Stimulated activated CD8-positive, alpha-beta memory T cell treated with anti-CD3 and anti-CD28 coated beads, Interleukin-4, amount 100 ng/mL, for 48 hours (primary cell): ENCODE data around the gene GRIFIN.

ENCODE experiments used
- DNase-seq: peaks from one replicate; pipeline ENCODE4 v3.0.0-alpha.2; 2020

GRIFIN gene

GRCh38 chr7:2512179-2512661 is 36.0 kb upstream of the GRIFIN start:
- DNase-seq, result no peak

DNA sequence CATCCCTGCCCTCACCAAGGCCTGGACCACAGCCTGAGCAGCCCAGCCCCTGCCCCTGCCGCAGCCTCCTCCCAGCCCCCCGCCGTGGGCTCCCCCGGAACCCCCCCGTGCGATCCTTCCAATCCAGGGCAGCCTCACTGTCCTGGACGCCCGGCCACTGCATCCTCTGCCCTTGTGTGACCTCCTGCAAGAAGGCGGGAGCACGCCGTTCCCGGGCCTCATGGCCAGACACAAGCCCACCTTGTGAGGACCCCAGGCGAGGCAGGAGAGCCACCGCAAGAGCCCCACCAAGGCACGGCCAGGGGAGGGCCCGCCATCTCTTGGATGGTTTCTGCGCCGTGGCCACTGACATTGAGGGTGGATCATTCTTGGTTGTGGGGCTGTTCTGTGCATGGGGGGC is 35.6 kb upstream of the GRIFIN start:
- no peak for DNase-seq

- DNase-seq, result peak; percentile 71
Observed at GRCh38 chr7:2510909-2511768, 34.9 kb upstream of the GRIFIN start.

DNA sequence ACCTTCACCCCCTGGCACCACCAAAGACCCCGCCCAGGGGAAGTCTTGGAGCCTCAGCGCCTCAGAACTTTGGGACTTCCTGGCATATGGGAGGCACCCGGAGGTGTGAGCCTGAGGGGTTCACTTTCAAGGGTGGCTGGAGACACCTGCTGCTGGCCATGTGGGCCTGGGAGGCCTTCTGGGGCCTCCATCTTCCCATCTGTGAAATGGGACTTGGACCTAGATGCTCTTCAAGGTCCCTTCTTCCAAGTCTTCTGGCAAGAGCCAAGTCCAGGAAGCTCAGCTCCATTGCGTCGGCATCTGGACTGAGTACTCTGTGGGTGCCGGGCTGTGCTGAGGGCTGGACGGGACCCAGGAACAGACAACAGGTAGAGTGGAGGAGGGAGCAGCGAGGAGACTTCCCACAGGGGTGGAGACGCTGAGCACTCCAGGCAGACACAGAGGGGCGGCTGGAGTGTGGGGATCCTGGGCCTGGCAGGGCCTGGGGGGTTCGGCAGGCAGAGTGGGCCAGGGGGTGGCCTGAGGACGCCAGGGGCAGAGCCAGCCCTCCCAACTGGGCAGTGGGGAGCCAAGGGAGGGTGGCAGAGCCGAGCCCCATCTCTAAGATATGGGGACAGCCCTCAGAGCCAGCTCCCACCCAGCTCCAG is 34.1 kb upstream of the GRIFIN start:
- no peak for DNase-seq

DNA sequence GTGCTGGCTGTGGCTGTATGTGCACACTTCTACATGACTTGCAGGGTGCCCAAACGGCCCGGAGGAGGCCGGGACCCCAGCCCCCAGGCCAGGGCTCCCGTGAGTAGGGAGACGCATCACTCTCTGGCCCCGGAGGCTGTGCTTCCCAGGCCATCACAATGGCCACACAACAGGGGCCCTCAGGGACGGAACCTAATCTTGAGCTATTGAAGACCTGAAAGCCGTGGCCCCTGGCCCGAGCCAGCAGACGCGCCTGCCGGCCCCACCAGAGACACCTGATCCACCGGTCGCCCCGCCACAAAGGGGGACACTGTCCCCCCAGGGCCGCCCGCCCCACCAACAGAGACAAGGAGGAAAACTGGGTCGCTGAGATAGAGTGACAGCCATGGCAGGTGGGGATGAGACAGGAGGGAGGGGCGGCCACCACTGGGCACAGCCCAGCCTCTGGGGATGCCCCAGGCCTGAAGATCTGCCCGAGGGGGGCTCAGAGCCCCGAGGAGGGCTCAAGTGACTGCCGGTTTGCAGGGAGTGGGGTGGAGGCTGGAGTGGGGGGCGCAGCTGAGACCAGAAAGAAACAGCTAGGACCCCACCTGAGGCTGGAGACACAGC is 33.2 kb upstream of the GRIFIN start:
- DNase-seq, result no peak

DNA sequence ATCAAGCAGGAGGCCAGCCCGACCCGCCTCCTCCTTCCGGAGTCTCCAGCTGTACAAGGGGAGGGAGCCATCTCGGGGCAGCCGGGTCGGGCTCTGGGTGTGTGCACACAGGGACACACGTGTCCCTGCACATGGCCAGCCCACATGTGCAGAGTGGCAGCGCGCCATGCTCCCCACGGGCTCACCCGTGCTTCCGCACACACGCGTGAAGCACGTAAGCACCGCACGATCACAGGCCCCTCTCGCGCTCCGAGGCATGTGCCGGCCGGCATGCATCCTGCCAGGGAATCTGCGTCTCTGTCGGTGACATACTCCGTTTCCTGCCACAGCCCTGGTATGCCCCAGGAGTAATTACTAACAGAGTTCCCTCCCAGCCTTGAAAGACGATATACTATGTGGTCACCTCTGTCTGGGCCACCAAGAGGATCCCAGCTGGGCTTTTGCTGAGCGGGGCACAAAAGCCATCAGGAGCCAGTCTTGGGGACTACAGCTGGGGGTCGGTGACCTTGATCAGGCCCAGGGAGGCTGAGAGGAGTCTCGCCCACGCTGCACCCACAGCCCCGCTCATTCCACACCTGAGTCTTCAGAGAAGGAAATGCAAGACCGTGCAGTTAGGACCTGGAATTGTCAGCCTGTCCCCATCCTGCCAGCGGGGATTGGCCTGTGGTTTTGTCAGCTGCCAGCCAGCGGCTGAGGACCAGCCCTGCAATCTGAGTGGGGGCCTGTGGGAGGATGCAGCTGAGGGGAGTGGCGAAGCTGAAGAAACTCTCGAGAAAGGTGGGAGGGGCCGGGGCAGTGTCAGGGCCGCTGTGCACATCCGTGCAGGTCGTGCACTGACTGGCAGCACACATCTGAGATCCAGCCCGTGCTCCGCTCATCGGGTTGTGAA is 32.4 kb upstream of the GRIFIN start:
- DNase-seq, result peak; percentile 74

- DNase-seq, result no peak
Observed at GRCh38 chr7:2507917-2508306, 31.7 kb upstream of the GRIFIN start.

DNA sequence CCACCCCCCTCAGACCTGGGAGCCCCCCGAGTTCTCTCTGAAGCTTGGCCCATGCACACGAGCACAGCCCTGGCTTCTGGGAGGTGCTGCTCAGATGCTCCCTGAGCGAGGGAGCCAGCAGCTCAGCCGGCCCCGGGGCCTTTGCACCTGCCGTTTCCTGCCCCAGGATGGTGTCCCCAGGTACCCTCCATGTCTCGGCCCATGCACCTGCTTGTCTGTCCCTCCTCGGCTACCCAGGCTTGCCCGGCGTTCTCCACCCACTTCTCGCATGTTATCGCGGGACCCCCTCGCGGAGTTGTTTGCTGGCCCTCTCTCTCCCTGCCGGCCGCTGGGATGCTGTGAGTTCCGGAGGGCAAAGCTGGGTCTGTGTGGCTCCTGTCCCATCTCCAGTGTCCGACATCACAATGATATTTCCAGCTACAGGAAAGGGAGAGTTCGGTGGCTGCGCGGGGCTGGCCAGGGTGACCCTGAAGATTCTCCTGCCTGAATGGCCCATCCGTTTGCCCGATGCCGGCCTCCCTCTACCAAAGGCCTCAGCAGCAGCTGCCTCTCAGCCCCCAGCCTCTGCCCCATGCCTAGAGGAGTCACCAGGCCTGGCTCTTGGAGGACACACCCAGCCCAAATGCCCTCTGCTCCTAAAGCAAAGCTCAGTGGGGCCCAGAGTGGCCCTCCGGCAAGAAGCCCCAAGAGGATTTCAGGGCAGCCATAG is 31.2 kb upstream of the GRIFIN start:
- DNase-seq, result no peak

- no peak for DNase-seq
Observed at GRCh38 chr7:2505401-2505800, 29.2 kb upstream of the GRIFIN start.

DNA sequence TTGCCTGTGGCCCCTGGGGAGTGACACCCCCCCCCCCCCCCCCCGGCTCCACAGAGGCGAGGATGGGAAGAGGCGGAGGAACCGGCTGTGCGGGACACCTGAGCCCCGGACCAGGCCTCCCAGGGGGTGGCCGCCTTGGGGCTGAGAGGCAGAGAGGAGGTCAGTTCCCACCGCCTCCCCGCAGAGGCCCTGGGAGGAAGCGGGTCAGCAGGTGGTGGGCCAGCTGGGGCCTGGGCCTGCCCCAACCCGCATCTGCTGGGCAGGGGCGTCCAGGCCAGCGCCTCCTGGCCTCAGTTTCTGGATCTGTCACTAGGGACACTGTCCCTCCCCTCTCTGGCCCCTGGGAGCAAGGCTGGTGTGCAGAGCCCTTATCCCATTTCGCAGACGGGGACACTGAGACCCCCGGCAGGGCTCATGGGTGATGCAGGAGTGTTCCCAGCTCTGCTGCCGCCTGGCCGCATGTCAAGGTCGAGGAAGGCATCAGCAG is 28.7 kb upstream of the GRIFIN start:
- DNase-seq, result no peak

GRCh38 chr7:2504128-2504888 is 28.1 kb upstream of the GRIFIN start:
- DNase-seq, result no peak

- no peak for DNase-seq
Observed at GRCh38 chr7:2503056-2503941, 27.1 kb upstream of the GRIFIN start.

DNA sequence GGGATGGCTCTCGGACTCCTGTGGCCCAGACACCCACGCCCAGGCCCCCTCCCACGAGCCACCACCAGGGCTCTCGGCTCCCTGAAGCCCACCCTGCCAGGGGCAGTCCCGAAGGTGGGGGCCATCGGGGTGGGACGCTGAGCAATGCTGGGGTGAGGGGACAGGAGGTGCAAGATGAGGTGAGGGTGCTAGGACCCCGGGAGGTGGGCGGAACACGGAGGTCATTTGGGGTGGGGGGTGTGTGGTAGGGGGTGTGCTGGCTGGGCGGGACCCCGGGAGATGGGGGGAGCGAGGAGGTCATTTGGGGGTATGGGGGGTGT is 26.4 kb upstream of the GRIFIN start:
- no peak for DNase-seq

- DNase-seq, result no peak
Observed at GRCh38 chr7:2501947-2502646, 25.9 kb upstream of the GRIFIN start.

- DNase-seq, result no peak
Observed at GRCh38 chr7:2500701-2501100, 24.5 kb upstream of the GRIFIN start.

DNA sequence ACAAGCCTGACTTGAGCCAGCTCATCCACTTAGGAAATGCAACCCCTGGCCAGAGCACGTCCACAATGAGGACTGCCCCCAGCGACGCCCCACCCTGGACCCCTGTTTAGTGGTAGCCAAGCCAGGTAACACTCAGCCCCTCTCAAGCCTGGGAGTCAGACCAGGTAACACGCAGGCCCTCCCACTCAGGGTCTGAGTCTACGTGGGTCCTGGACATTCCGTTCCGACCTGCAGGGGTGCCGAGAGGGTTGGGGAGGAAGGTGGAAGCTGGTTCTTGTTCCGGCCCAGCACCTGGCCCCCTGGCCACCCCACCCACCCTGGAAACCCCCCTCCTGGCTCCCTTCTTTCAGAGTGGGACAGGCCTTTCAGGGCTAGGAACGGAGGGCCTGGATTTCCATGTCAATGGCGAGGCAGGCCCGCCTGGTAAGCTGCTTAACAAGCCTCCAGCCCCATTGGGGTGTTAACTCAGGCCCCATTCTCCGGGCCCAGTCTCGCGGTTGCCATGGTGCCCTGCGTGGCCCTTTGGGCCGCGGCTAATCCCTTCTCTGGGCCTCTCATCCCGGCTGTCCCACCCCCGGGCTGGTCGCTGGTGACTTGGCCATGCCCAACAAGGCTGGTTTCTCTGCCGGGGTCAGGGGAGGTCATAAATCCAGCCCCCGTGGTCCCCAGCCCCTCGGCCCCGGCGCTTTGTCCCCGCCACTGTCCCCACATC is 23.7 kb upstream of the GRIFIN start:
- no peak for DNase-seq

DNA sequence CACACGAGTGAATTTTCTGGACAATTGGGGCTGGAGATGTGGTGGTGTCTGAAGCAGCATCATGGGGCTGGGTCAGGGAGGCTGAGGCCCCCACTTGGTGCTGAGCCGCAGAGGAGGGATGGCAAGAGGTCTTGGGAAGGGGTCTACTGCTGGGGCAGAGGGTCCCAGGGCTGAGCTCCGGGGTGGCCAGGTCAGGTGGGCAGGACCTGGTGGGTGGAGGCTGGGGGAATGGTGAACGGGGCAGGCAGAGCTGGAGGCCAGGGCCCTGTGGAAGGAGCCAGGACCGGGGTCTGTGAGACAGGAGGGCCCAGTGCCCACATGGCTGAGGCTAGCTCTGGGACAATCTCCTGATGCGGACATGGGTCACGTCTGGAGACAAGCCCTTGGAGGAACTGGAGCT is 23.0 kb upstream of the GRIFIN start:
- DNase-seq, result no peak

GRCh38 chr7:2498708-2499107 is 22.5 kb upstream of the GRIFIN start:
- DNase-seq, result no peak
